ENCODE data around the gene ANKHD1. TPM values are rescaled to one million over a fixed set of nuclear protein-coding genes. Genes with fewer than 3 reads are reported as not detected.

The ANKHD1 gene
- total RNA-seq (10 to 100 TPM; 50.7 to 86.1 (median 72.0) TPM), polyA plus RNA-seq (10 to 100 TPM; 31.2 to 57.1 (median 37.3) TPM)
- long read RNA-seq, donor 1, transcript ANKHD1-205 (11 exons, 2,135 nt), result major isoform, 13 of 61 reads
- long read RNA-seq, donor 1, partial matches to known transcripts, result 31 of 61 reads
- long read RNA-seq, donor 1, other reads (novel, unspliced or antisense), result 16 of 61 reads
- long read RNA-seq, donor 2, full-length matches to known transcripts, result 48 of 142 reads
- long read RNA-seq, donor 2, partial matches to known transcripts, result 55 of 142 reads
- long read RNA-seq, donor 2, other reads (novel, unspliced or antisense), result 39 of 142 reads

- Histone ChIP-seq H3K27me3 (ENCODE audit: insufficient read depth in 3 of 3, low read length in 2 of 3) (no peaks in the 10 kb centered on the region), H3K4me1 (peaks cover 31% of the 10 kb centered on the region), H3K27ac (peak within 1 kb of the TSS; percentile 98), H3K36me3 (ENCODE audit: insufficient read depth in 1 of 2, low read depth in 1 of 2) (peaks cover 0 to 4% of the 10 kb centered on the region in 2 donors), H3K4me3 (peak within 1 kb of the TSS; percentile 98), H3K9me3 (no peaks in the 10 kb centered on the region)
- intact Hi-C loops (cut with DNase I), result loop anchor here (2.0 to 10.0 kb wide), 4 partner anchors 145 to 291 kb away; partner anchors contain the start of genes CD14 (in 1 of the 2), EIF4EBP3 (in 1 of the 2), HARS1 (in 1 of the 2) and HARS2 (in 1 of the 2)
- TF ChIP-seq CTCF (IDR thresholded peaks at IDR 0.05), result no peak
- 0 to 1% (median 1%) methylated on average over 74 to 83 of the region's 83 CpGs for WGBS, 3 donors
- peak; percentile 89 to 92 (median 92) for ATAC-seq
- peak; percentile 98 to 99 for DNase-seq
Measured at GRCh38 chr5:140401362-140402257, at the start of gene ANKHD1. TSS of gene ANKHD1 (plus strand) at chr5:140401833. CDS start at chr5:140401968, 135 bp downstream.

GRCh38 chr5:140355546-140355945, 46.1 kb upstream of the ANKHD1 start:
- TF ChIP-seq CTCF (IDR thresholded peaks at IDR 0.05), result no peak
- Histone ChIP-seq H3K4me1 (peaks cover 5% of the 10 kb centered on the region), H3K36me3 (ENCODE audit: insufficient read depth in 1 of 2, low read depth in 1 of 2) (no peaks in the 10 kb centered on the region), H3K27me3 (ENCODE audit: insufficient read depth in 3 of 3, low read length in 2 of 3) (no peaks in the 10 kb centered on the region), H3K27ac (no peak overlapping the region), H3K4me3 (no peak overlapping the region), H3K9me3 (no peaks in the 10 kb centered on the region)
- 86 to 91% (median 91%) methylated on average over 7 of the region's 7 CpGs for WGBS, 3 donors
- DNase-seq (no peak), ATAC-seq (no peak)
- intact Hi-C loops (cut with DNase I), result loop anchor here in 1 of 2 donors (10.0 kb wide), 1 partner anchor 281 kb away; no protein-coding TSS in a partner anchor

- ATAC-seq (peak in 1 of 4 donors; percentile 7), DNase-seq (no peak)
- H3K36me3 ChIP-seq (ENCODE audit: insufficient read depth in 1 of 2, low read depth in 1 of 2), result no peaks in the 10 kb centered on the region
- H3K4me1 ChIP-seq, result peaks cover 5% of the 10 kb centered on the region
- intact Hi-C loops (cut with DNase I), result loop anchor here (1.0 to 10.0 kb wide), 3 partner anchors 112 to 282 kb away; no protein-coding TSS in a partner anchor
- no peak for TF ChIP-seq CTCF (IDR thresholded peaks at IDR 0.05)
- WGBS, 3 donors, result 36 to 42% (median 40%) methylated on average over 10 of the region's 10 CpGs
- H3K9me3 ChIP-seq, result no peaks in the 10 kb centered on the region
- no peak overlapping the region for H3K27ac ChIP-seq
- H3K4me3 ChIP-seq, result no peak overlapping the region
- no peaks in the 10 kb centered on the region for H3K27me3 ChIP-seq (ENCODE audit: insufficient read depth in 3 of 3, low read length in 2 of 3)
Measured at GRCh38 chr5:140356853-140357725, 44.5 kb upstream of the ANKHD1 start.

- peak overlapping the region; percentile 48 for H3K4me3 ChIP-seq
- intact Hi-C loops (cut with DNase I), result loop anchor here (1.0 to 10.0 kb wide), 3 partner anchors 113 to 283 kb away; no protein-coding TSS in a partner anchor
- H3K27me3 ChIP-seq (ENCODE audit: insufficient read depth in 3 of 3, low read length in 2 of 3), result no peaks in the 10 kb centered on the region
- peaks cover 5% of the 10 kb centered on the region for H3K4me1 ChIP-seq
- DNase-seq (peak; percentile 82 to 88), ATAC-seq (peak; percentile 94 to 97 (median 94))
- peak; percentile 88 for TF ChIP-seq CTCF (IDR thresholded peaks at IDR 0.05)
- no peak overlapping the region for H3K27ac ChIP-seq
- no peaks in the 10 kb centered on the region for H3K9me3 ChIP-seq
- no peaks in the 10 kb centered on the region for H3K36me3 ChIP-seq (ENCODE audit: insufficient read depth in 1 of 2, low read depth in 1 of 2)
- 0 to 1% (median 1%) methylated on average over 18 of the region's 18 CpGs for WGBS, 3 donors
Measured at GRCh38 chr5:140357726-140358093, 43.9 kb upstream of the ANKHD1 start.

Measured in psoas muscle (tissue), 8 donors.